ENCODE results near the gene GADD45G.
A peak's percentile ranks its signal among the peaks of the same experiment; 100 is the strongest.

The GADD45G gene

GRCh38 chr9:89592963-89593726 is 11.7 kb upstream of the GADD45G start:
- DNase-seq: no peak

DNA sequence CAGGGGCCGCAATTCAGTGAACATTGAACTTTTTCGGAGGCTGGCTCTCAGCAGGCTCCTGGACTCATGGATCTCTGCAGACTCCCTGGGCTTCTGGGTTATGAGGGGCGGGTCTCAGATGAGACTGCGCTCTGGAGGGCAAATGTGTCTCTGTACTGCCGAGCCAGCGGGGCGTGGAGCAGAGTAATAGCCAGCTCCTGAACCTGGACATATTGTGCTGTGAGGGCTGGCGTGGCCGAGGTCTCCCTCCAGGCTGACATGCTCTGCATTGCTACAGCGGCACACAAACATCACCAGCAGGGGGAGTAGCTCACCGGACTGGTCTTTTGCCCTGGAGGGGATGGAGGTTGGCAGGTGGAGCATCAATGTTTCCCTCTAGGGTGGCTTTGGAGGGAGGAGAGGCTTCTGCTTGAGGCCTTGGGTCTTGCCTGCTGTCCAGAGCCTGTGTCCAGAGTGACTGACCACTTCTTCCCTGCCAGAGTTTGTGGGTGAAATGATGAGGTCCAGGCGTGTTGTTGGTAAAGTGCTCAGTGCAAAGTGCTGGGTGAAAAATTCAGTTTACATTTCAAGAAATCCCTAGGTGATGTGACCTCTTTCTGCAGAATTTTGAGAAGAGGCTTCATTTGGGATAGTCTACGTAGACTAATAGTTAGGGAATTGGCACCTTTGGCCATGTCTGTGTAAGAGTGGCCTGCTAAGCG is 10.9 kb upstream of the GADD45G start:
- peak; percentile 66 for DNase-seq

DNA sequence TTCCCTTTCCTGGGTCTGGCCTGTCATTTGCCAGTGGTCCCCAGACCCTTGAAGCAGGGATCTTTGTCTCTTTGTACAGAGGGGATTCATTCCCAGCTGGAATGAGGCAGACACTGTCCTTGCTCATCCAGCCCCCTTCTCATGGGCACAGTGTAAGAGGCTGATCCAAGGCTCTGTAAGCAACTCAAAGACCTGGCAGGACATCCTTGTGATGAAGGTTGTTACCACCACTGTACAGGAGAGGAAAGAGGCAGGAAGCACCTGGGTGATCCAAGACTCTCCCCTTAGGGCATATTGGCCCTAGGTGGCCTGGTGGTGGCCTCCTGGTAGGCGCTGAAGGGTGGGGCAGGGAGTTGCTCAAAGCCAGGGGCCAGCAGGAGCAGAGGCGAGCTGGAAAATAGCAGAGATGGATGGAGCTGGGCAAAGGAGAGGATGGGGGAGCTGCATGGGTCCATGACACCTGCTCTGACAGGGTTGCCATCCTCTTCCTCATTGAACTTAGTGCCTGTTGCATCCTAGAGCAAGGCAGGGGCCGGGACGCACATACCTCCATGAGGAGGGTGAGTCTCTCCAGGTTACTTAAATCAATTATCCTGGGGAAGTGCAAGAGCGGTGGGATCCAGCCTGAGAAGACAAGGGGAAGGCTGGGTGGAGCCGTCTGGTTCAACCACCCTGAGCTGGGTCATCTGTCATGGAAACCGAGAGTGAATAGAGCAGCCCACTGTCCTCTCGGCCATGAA is 9.8 kb upstream of the GADD45G start:
- DNase-seq: peak; percentile 81

DNA sequence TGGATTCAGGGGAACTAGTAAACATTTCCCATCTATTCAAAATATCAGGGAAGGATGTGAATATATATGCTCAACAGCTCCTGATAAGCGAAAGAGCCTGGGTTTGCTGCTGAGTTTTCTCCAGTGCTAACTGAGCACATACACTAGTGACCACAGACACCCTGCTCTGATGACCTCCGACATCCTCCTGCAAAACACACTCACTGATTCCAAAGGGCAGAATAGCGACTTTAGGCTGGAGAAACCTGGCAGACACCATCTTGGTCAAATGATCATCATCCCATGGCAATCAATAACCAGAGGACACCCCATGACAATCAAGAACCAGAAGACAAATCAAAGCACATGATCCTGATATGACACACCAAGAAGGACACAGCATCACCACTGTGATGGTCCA is 9.2 kb upstream of the GADD45G start:
- no peak for DNase-seq

- no peak for DNase-seq
Observed at GRCh38 chr9:89596937-89597555, 7.8 kb upstream of the GADD45G start.

DNA sequence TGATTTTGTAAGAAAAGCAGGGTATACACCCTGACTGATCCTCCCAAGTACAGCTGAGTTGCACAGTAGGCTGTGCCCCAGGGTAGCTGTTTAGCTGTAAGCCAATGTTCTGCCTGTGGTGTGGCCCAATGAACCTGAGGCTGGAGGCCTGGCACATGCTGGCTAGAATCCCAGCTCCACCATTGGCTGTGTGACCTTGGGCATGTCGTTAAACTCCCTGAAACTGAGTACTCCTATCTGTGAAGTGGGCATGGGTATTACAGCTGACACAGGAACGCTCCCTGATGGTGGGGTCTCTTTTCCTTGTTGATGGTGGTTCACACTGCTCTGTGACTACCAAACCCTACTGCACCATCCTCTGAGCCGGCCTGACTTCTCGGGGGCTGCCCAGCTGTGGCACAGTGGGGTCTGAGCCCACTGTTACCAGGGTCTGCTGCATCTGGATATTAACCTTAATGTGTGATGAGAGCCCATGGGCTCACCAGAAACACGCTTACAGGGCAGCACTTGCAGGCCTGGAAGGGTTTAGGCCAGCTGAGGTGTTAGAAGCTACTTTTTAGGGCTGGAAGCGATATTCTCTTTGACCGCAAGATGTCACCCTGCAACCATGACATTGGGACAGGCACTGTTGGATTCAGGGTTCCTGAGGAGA is 7.0 kb upstream of the GADD45G start:
- no peak for DNase-seq

DNA sequence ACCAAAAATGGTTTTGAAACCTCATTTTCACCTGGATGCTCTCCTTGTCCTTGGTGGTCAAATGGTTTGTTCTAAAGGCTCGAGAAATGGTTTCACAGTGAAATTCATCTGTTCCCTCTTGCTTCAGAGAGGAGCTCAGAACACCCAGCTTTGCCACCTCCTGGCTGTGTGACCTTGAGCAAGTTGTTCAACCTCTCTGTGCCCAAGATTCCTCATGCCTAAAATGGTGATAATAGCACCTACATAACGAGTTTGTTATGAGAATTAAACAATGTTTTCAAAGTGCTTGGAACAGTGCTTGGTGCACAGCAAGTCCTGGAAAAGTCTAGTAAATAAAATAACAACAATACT is 6.5 kb upstream of the GADD45G start:
- no peak for DNase-seq

DNA sequence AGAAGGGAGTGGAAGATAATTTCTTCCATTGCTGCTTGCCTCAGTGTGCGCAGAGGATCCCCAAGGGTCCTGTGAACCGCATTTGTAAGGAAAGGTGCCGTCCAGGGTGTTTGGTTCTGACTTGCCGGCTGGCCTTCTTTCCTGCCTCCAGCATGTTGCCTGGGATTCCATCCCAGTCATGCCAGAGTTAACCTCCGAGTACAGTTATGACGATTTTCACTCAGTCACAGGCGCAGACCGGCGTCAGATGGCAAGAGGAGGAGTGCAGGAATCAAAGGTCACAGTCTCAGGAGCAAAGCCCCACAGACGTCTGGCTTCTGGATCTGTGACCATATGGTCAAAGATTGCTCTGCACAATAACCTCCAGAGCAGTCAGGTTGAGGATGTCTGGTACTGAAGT is 5.9 kb upstream of the GADD45G start:
- DNase-seq: no peak

- no peak for DNase-seq
Observed at GRCh38 chr9:89600831-89601230, 4.0 kb upstream of the GADD45G start.

DNA sequence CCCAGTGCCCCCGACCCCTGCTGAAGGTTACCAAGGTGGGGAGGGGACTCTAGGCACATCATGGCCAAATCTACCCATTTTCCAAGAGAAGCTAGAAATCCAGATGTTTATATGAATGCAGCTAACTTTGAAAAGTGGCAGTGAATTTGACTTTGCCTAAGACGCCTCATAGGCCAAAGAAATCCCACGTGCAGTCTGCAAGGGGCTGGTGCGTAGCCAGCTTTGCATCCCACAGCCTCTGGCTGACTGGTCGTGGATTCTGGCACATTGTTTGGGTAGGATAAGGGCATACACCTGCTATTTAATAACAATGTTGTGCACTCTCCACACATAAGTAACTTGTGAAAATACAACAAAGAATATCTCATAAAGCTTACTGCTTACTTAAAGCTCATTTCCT is 3.5 kb upstream of the GADD45G start:
- DNase-seq: no peak

- no peak for DNase-seq
Observed at GRCh38 chr9:89601856-89602562, 2.8 kb upstream of the GADD45G start.

DNA sequence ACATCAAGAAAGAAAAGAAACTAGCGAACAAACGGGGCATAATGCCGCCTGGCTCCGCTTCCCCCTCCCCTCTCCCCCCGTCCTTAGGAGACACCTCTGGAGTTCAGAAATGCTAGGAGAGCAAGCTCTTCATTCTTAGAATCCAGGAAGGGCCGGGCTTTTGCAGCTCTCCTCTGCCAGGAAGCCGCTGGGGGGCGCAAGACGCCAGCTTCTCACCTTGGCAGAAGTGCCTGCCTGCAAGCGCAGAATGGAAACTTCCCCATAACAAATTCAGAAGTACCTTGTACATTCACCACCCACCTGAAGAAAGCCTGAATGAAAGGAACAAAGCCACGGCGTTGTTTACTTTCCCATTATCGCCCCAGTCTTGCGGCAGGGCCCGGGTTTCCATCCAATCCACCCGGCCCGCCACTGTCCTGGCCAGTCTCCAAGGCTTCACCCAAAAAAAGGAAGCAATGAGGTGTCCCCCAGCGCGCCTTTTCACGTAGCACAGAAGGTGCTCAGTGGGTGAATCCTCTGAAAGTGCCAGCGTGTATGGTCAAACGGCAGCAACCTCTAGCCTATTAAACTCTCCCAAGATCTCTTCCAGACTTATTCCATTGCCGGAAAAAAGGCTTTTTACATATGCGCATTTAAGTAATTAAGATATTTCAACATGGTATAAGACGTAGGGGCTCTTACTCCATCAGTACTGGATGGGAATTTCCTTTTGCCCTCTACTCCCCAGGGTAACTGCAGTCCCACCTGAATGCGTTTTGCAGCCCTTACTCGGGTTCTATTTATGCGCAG is 1.6 kb upstream of the GADD45G start:
- peak; percentile 92 for DNase-seq

DNA sequence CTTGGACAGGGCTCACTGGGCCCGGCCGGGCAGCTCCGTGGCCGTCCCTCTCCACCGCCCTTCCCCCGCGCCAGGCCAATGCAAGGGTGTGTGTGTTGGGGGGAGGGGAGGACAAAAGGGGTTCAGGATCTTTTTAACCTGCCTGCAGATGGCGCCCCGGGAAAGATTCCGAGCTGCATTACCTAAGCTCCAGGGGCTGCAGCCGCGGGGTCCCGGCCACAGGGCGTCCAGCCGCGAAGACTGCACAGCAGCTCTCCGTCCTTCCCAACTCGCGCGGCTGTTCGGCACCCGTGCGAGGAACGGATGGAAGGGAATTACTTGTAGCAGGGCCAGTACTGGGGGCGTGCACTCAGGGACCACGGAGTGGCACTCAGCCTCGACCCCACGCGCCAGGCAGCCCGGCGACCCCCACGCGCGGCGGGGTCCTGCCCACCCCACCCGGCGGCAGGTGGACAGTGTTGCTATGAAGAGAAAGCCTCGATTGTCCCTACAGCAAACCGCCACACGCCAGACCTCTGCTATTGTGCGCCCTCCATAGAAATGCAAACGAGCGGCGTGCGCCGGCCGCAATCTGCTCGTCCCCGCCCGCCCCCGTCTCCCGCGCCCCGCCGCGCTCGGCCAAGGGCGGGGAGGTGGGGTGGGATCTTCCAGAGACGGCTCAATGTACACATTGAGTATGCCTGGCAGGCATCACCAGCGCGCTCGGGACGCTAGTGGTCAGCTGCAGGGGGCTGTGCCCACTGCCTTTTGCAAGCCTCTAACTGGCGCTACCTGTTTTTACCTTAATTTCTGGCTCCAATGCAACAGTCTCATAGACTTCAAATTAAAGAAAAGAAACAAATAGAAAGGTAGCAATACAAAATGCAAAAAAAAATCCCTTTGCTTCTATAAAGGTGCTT is 796 bp upstream of the GADD45G start:
- DNase-seq: peak; percentile 91

DNA sequence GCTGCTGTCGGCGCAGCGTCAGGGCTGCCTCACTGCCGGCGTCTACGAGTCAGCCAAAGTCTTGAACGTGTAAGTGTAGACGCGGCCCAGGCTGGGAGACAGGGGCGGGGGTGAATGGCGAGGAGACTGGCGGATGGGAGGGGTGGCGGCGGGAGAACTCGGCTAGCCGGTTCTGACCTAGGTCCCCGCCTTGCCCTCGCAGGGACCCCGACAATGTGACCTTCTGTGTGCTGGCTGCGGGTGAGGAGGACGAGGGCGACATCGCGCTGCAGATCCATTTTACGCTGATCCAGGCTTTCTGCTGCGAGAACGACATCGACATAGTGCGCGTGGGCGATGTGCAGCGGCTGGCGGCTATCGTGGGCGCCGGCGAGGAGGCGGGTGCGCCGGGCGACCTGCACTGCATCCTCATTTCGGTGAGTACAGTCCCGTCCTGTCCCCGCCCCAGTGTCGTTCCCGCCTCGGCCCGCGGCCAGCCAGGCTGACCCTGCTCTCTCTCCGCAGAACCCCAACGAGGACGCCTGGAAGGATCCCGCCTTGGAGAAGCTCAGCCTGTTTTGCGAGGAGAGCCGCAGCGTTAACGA is 745 bp downstream of the GADD45G start:
- DNase-seq: peak; percentile 54

DNA sequence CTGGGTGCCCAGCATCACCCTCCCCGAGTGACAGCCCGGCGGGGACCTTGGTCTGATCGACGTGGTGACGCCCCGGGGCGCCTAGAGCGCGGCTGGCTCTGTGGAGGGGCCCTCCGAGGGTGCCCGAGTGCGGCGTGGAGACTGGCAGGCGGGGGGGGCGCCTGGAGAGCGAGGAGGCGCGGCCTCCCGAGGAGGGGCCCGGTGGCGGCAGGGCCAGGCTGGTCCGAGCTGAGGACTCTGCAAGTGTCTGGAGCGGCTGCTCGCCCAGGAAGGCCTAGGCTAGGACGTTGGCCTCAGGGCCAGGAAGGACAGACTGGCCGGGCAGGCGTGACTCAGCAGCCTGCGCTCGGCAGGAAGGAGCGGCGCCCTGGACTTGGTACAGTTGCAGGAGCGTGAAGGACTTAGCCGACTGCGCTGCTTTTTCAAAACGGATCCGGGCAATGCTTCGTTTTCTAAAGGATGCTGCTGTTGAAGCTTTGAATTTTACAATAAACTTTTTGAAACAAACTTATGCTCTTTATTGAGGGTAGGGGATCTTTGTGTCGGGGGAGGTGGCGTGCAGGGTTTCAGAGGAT is 1.3 kb downstream of the GADD45G start:
- DNase-seq: peak; percentile 46

GRCh38 chr9:89606624-89607311 is 2.0 kb downstream of the GADD45G start:
- DNase-seq: peak; percentile 74

DNA sequence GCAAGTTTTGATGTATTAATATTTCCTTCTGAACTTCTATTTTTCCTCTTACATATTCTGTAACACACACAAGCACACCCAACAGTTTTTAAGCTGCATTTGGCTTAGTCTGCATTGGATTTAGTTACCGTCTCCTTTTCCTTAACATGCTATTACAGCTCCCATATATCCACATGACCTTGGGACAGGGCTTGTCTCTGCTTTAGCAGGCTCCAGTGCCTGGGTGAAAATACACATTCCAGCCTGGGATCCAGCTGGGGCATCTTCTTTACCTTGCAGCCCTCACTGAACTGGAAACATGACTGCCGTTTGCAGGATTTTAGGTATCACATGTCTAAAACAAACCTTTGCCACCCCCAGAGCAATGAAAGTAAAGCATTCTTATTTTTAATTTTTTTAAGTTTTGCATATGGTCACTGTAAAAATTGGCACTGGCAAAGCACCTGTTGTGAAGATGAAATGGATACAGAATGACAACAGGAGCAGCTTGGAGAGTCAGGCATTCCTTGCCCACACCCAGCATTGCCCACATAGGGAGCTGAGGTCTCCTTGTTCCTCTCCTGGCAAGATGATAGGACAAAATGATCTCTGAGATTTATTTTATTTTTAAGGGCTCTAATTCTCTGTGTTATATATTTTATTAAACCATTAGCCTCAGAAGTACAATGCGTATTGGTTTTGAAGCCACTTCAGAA is 4.0 kb downstream of the GADD45G start:
- DNase-seq: no peak

- no peak for DNase-seq
Observed at GRCh38 chr9:89609426-89610006, 4.7 kb downstream of the GADD45G start.
